Gastroesophageal sphincter (tissue), 3 donors: Measurements from ENCODE around the gene OLFML3.

ENCODE experiments used
- POLR2A ChIP-seq, 2 donors: fragments of 450-650 bp; IDR thresholded peaks; one replicate each; pipeline ENCODE4 v1.6.1; 2017; ENCODE audit warnings: antibody characterized with exemption in 2 of 2, mild to moderate bottlenecking in 2 of 2, moderate library complexity in 1 of 2
- POLR2AphosphoS5 ChIP-seq: sonication (generic); formaldehyde crosslinking; IDR thresholded peaks from one replicate; pipeline ENCODE4 v1.6.1; 2017; ENCODE audit warnings: antibody characterized with exemption
- TF ChIP-seq, protein P1 (sequence below), 4 experiments: fragments of 200-600 bp in 2 of 4; fragments of 450-650 bp in 2 of 4; sonication (generic) in 1 of 4; IDR thresholded peaks; one replicate each; pipeline ENCODE4 v1.5.1; 2017 to 2019; ENCODE audit warnings: antibody characterized with exemption in 4 of 4, mild to moderate bottlenecking in 2 of 4, moderate library complexity in 2 of 4

DNA sequence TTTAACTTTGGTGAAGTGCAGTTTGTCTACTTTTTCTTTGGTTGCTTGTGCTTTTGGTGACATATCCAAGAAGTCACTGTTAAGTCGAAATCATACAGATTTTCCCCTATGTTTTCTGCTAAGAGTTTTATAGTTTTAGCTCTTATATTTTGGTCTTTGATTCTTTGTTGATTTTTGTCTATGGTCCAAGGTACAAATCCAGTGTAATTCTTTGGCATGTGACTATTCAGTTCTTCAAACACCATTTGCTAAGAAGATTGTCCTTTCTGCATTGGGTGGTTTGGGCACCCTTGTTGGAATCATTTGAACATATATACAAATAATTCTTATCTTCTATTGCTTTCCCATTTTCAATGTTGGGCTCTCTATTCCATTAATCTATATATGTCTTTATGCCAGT, 33.9 kb upstream of the OLFML3 start:
- TF ChIP-seq, protein P1, sequence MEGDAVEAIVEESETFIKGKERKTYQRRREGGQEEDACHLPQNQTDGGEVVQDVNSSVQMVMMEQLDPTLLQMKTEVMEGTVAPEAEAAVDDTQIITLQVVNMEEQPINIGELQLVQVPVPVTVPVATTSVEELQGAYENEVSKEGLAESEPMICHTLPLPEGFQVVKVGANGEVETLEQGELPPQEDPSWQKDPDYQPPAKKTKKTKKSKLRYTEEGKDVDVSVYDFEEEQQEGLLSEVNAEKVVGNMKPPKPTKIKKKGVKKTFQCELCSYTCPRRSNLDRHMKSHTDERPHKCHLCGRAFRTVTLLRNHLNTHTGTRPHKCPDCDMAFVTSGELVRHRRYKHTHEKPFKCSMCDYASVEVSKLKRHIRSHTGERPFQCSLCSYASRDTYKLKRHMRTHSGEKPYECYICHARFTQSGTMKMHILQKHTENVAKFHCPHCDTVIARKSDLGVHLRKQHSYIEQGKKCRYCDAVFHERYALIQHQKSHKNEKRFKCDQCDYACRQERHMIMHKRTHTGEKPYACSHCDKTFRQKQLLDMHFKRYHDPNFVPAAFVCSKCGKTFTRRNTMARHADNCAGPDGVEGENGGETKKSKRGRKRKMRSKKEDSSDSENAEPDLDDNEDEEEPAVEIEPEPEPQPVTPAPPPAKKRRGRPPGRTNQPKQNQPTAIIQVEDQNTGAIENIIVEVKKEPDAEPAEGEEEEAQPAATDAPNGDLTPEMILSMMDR (IDR thresholded peaks at IDR 0.05), result no peak
- TF ChIP-seq POLR2A (IDR thresholded peaks at IDR 0.05) (no peak), POLR2AphosphoS5 (no peak)
